CD14-positive monocyte (primary cell): ENCODE measurements around the gene ERGIC1. TPM values are rescaled to one million over a fixed set of nuclear protein-coding genes. Genes with fewer than 3 reads are reported as not detected.

ENCODE experiments used
- DNase-seq, 3 donors: peaks; one replicate each; pipeline ENCODE4 v3.0.0-alpha.2; 2011 to 2022
- H2AFZ ChIP-seq: 2 replicates; pipeline ENCODE4 v1.6.0; 2012; ENCODE audit warnings: mild to moderate bottlenecking, low read depth, low read length, inconsistent platforms; ENCODE audit not compliant: insufficient read depth, poor library complexity, severe bottlenecking
- H3K27ac ChIP-seq, 2 donors: 1 replicate in 1 of 2; 2 replicates in 1 of 2; pipeline ENCODE4 v1.5.1; 2012 to 2013; ENCODE audit warnings: low read length in 2 of 2, control low read depth in 1 of 2, inconsistent platforms in 1 of 2, low read depth in 1 of 2, mild to moderate bottlenecking in 1 of 2
- H3K27me3 ChIP-seq, 2 donors: one replicate each; pipeline versions ENCODE4 v1.6.0 to v1.6.1; 2011 to 2013; ENCODE audit warnings: low read length in 2 of 2; ENCODE audit not compliant: control insufficient read depth in 2 of 2, insufficient read depth in 2 of 2
- H3K36me3 ChIP-seq, 2 donors: replicated peaks in 1 of 2; 1 replicate in 1 of 2; 2 replicates in 1 of 2; pipeline versions ENCODE4 v1.5.1 to v1.6.1; 2012 to 2013; ENCODE audit warnings: low read length in 2 of 2, control low read depth in 1 of 2, inconsistent platforms in 1 of 2, mild to moderate bottlenecking in 1 of 2; ENCODE audit not compliant: insufficient read depth in 2 of 2, control insufficient read depth in 1 of 2
- H3K4me1 ChIP-seq, 2 donors: 1 replicate in 1 of 2; 2 replicates in 1 of 2; pipeline versions ENCODE4 v1.5.1 to v1.6.1; 2012 to 2013; ENCODE audit warnings: low read length in 2 of 2, control low read depth in 1 of 2, inconsistent platforms in 1 of 2, mild to moderate bottlenecking in 1 of 2, moderate library complexity in 1 of 2; ENCODE audit not compliant: insufficient read depth in 2 of 2, control insufficient read depth in 1 of 2
- H3K4me2 ChIP-seq: replicated peaks from 2 replicates; pipeline ENCODE3; 2012; ENCODE audit warnings: low read length, moderate library complexity, mild to moderate bottlenecking; ENCODE audit not compliant: poor library complexity, severe bottlenecking; ENCODE audit errors: extremely low read depth
- H3K4me3 ChIP-seq, 3 experiments: fragments of 200-600 bp in 1 of 3; sonication (generic) in 1 of 3; replicated peaks in 1 of 3; 1 replicate in 2 of 3; 2 replicates in 1 of 3; pipeline ENCODE4 v1.5.1; 2011 to 2013; ENCODE audit warnings: low read length in 3 of 3, mild to moderate bottlenecking in 3 of 3, control low read depth in 2 of 3, low read depth in 2 of 3, inconsistent platforms in 1 of 3, moderate library complexity in 1 of 3
- H3K79me2 ChIP-seq: 2 replicates; pipeline ENCODE4 v1.6.0; 2012; ENCODE audit warnings: mild to moderate bottlenecking, control low read depth, inconsistent platforms, low read length, moderate library complexity; ENCODE audit not compliant: insufficient read depth
- H3K9ac ChIP-seq: 2 replicates; pipeline ENCODE4 v1.6.0; 2017; ENCODE audit warnings: low read length, mild to moderate bottlenecking; ENCODE audit not compliant: insufficient read depth, poor library complexity, severe bottlenecking
- H3K9me3 ChIP-seq, 2 donors: replicated peaks in 1 of 2; 1 replicate in 1 of 2; 2 replicates in 1 of 2; pipeline versions ENCODE4 v1.5.1 to v1.6.1; 2012 to 2013; ENCODE audit warnings: low read length in 2 of 2, control low read depth in 1 of 2; ENCODE audit not compliant: control insufficient read depth in 1 of 2, insufficient read depth in 1 of 2
- H4K20me1 ChIP-seq: 2 replicates; pipeline ENCODE4 v1.6.0; 2012; ENCODE audit warnings: mild to moderate bottlenecking, low read length, control low read depth, moderate library complexity; ENCODE audit not compliant: insufficient read depth
- H3K27ac Mint-ChIP-seq, 7 donors: one replicate each; pipeline ENCODE4 v1.8.0; 2020; ENCODE audit warnings: mild to moderate bottlenecking in 7 of 7, mixed read lengths in 7 of 7, moderate library complexity in 6 of 7, inconsistent platforms in 2 of 7
- H3K27me3 Mint-ChIP-seq, 3 donors: one replicate each; pipeline ENCODE4 v1.8.0; 2021 to 2022; ENCODE audit warnings: low read depth in 3 of 3, mild to moderate bottlenecking in 3 of 3, mixed read lengths in 3 of 3, moderate library complexity in 3 of 3, inconsistent platforms in 1 of 3
- H3K36me3 Mint-ChIP-seq, 2 donors: one replicate each; pipeline ENCODE4 v1.8.0; 2020; ENCODE audit warnings: mixed read lengths in 2 of 2, inconsistent platforms in 1 of 2, mild to moderate bottlenecking in 1 of 2
- H3K4me1 Mint-ChIP-seq: one replicate; pipeline ENCODE4 v1.8.0; 2020; ENCODE audit warnings: mild to moderate bottlenecking, mixed read lengths
- H3K4me3 Mint-ChIP-seq, 2 donors: one replicate each; pipeline ENCODE4 v1.8.0; 2020; ENCODE audit warnings: mild to moderate bottlenecking in 2 of 2, mixed read lengths in 2 of 2, moderate library complexity in 1 of 2
- H3K9me3 Mint-ChIP-seq, 7 donors: one replicate each; pipeline ENCODE4 v1.8.0; 2020 to 2022; ENCODE audit warnings: mixed read lengths in 7 of 7, mild to moderate bottlenecking in 6 of 7, moderate library complexity in 6 of 7, inconsistent platforms in 2 of 7
- WGBS: methylation state at CpG from one replicate; pipeline ENCODE4 v1.1.5; 2013; ENCODE audit warnings: missing lambda C conversion rate; ENCODE audit not compliant: insufficient coverage; 5-methylcytosine and 5-hydroxymethylcytosine counted together
- intact Hi-C, 2 donors: fragments of 100-400 bp; cut with micrococcal nuclease; formaldehyde crosslinking; loops; one replicate each; pipeline versions ENCODE4 v1.15.0 to v1.15.1; 2023
- polyA plus RNA-seq, 3 donors: library from polyadenylated mRNA; depleted of rRNA in 1 of 3; unstranded in 2 of 3; stranded (reverse) in 1 of 3; fragments of 300-500 nt in 2 of 3; fragments of >200 nt in 1 of 3; fragmentation: Illumina TruSeq in 2 of 3; gene quantifications; 1 replicate in 2 of 3; 2 replicates in 1 of 3; pipeline ENCODE4 v1.2.3, GENCODE V29; 2012 to 2021
- TF ChIP-seq, protein P1 (sequence below): fragments of 200-600 bp; IDR thresholded peaks from one replicate; pipeline ENCODE4 v1.8.0; 2022; ENCODE audit warnings: antibody characterized with exemption, mild to moderate bottlenecking

The ERGIC1 gene
- polyA plus RNA-seq, 3 donors = 28.3 to 76.2 (median 34.1) TPM

DNA sequence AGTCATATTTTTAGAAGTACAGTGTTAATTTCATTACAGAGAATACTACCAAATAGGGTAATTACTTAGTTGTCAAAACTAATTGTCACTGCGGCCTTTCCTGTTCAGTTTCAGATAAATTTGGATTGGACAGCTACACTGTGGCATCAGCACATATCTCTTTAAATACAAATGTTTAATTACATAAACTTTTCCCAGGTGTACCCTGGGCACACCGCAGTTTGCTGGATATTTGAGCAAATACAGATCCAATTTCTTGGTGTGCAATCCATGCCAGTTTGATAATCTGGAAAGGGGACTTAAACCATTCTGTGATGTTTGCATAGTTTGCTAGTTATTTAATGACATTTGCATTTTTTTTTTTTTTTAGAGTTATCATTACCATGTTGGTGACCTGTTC, 160.4 kb downstream of the ERGIC1 start:
- Histone ChIP-seq H3K4me2 (no peak overlapping the region), H2AFZ (no peak overlapping the region), H3K9ac (no peak overlapping the region), H3K79me2 (peaks cover 99% of the 10 kb centered on the region), H3K36me3 (peaks cover 51 to 93% of the 10 kb centered on the region in 2 donors), H3K27ac (peak overlapping the region in 1 of 2 donors; percentile 11), H3K4me3 (no peak overlapping the region), H3K9me3 (no peaks in the 10 kb centered on the region), H3K27me3 (no peaks in the 10 kb centered on the region), H3K4me1 (no peaks in the 10 kb centered on the region), H4K20me1 (peaks cover 100% of the 10 kb centered on the region)
- intact Hi-C loops = no loop called here
- peaks cover 0 to 2% (median 0%) of the 10 kb centered on the region in 7 donors for H3K9me3 Mint-ChIP-seq
- WGBS = no CpG with 5 or more reads among the region's 2 CpGs
- peaks cover 14% of the 10 kb centered on the region for H3K4me1 Mint-ChIP-seq
- H3K36me3 Mint-ChIP-seq = peaks cover 42 to 92% of the 10 kb centered on the region in 2 donors
- H3K4me3 Mint-ChIP-seq = no peak overlapping the region
- DNase-seq = no peak
- peak overlapping the region in 2 of 7 donors; percentile 43 to 78 for H3K27ac Mint-ChIP-seq
- no peaks in the 10 kb centered on the region for H3K27me3 Mint-ChIP-seq
- TF ChIP-seq, protein P1, sequence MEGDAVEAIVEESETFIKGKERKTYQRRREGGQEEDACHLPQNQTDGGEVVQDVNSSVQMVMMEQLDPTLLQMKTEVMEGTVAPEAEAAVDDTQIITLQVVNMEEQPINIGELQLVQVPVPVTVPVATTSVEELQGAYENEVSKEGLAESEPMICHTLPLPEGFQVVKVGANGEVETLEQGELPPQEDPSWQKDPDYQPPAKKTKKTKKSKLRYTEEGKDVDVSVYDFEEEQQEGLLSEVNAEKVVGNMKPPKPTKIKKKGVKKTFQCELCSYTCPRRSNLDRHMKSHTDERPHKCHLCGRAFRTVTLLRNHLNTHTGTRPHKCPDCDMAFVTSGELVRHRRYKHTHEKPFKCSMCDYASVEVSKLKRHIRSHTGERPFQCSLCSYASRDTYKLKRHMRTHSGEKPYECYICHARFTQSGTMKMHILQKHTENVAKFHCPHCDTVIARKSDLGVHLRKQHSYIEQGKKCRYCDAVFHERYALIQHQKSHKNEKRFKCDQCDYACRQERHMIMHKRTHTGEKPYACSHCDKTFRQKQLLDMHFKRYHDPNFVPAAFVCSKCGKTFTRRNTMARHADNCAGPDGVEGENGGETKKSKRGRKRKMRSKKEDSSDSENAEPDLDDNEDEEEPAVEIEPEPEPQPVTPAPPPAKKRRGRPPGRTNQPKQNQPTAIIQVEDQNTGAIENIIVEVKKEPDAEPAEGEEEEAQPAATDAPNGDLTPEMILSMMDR = no peak

DNA sequence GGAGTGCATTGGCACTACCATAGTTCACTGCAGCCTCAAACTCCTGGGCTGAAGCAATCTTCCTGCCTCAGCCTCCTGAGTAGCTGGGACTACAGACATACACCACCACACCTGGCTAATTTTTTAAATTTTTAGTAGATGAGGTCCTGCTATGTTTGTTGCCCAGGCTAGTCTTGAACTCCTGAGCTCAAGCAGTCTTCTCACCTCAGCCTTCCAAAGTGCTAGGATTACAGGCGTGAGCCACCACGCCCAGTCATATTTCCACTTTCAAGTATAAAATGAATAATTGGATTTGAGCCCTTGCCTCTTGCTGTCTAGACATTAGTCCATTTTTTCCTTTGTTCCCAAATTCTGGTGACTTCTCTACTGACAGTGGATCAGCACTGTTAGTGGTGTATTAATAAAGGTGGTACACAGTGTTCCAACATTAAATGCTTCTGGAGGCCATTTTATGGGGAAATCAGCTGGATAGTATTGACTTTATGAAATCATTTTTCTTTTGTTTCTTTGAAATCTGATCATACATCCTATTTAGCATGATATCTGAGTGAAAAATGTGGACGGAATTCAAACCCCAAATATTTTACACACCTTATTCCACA, 165.4 kb downstream of the ERGIC1 start:
- Histone ChIP-seq H3K9me3 (no peaks in the 10 kb centered on the region), H3K27me3 (no peaks in the 10 kb centered on the region), H4K20me1 (peaks cover 100% of the 10 kb centered on the region), H3K79me2 (peaks cover 99% of the 10 kb centered on the region), H3K9ac (no peak overlapping the region), H3K4me2 (no peak overlapping the region), H3K27ac (peak overlapping the region in 1 of 2 donors; percentile 34), H3K36me3 (peaks cover 32 to 72% of the 10 kb centered on the region in 2 donors), H2AFZ (no peak overlapping the region), H3K4me1 (no peaks in the 10 kb centered on the region), H3K4me3 (no peak overlapping the region)
- Mint-ChIP-seq H3K27me3 (no peaks in the 10 kb centered on the region), H3K9me3 (peaks cover 0 to 2% (median 0%) of the 10 kb centered on the region in 7 donors), H3K4me3 (no peak overlapping the region), H3K27ac (peak overlapping the region in 4 of 7 donors; percentile 26 to 81 (median 42)), H3K4me1 (peaks cover 32% of the 10 kb centered on the region), H3K36me3 (peaks cover 40 to 65% of the 10 kb centered on the region in 2 donors)
- no CpG with 5 or more reads among the region's 3 CpGs for WGBS
- intact Hi-C loops = no loop called here
- no peak for DNase-seq
- TF ChIP-seq, protein P1 = no peak
